Sigmoid colon (tissue), 7 donors: ENCODE results near the gene TECPR2. TPM values are rescaled to one million over a fixed set of nuclear protein-coding genes. Genes with fewer than 3 reads are reported as not detected.
A peak's percentile ranks its signal among the peaks of the same experiment; 100 is the strongest.

Experiments
- DNase-seq: peaks from one replicate; pipeline ENCODE4 v3.0.0-alpha.2; 2019
- H3K27ac ChIP-seq, 4 donors: fragments of 200-600 bp; sonication (generic); one replicate each; pipeline ENCODE4 v1.5.1; 2016 to 2019; ENCODE audit warnings: mild to moderate bottlenecking in 1 of 4
- H3K27me3 ChIP-seq, 3 donors: fragments of 200-600 bp; sonication (generic); one replicate each; pipeline ENCODE4 v1.5.1; 2019; ENCODE audit warnings: mild to moderate bottlenecking in 1 of 3
- H3K36me3 ChIP-seq, 4 donors: fragments of 200-600 bp; sonication (generic); one replicate each; pipeline ENCODE4 v1.5.1; 2016 to 2019
- H3K4me1 ChIP-seq, 4 donors: fragments of 200-600 bp; sonication (generic); one replicate each; pipeline ENCODE4 v1.5.1; 2017 to 2019
- H3K4me3 ChIP-seq, 4 donors: fragments of 200-600 bp; sonication (generic); one replicate each; pipeline ENCODE4 v1.5.1; 2017 to 2019; ENCODE audit warnings: mild to moderate bottlenecking in 2 of 4, moderate library complexity in 1 of 4
- H3K9me3 ChIP-seq, 4 donors: fragments of 200-600 bp in 3 of 4; sonication (generic) in 3 of 4; one replicate each; pipeline versions ENCODE4 v1.5.1 to v1.6.1; 2013 to 2019
- EP300 ChIP-seq, 4 donors: sonication (generic); formaldehyde crosslinking; IDR thresholded peaks; one replicate each; pipeline ENCODE4 v1.6.1; 2017; ENCODE audit warnings: antibody characterized with exemption in 4 of 4
- POLR2A ChIP-seq, 2 donors: fragments of 450-650 bp; IDR thresholded peaks; one replicate each; pipeline ENCODE4 v1.6.1; 2016; ENCODE audit warnings: antibody characterized with exemption in 2 of 2, mild to moderate bottlenecking in 2 of 2, moderate library complexity in 2 of 2
- POLR2AphosphoS5 ChIP-seq, 4 donors: sonication (generic); formaldehyde crosslinking; IDR thresholded peaks; one replicate each; pipeline ENCODE4 v1.6.1; 2017; ENCODE audit warnings: antibody characterized with exemption in 4 of 4
- WGBS, 2 donors: extraction: QIAGEN DNeasy Blood & Tissue Kit; methylation state at CpG; one replicate each; pipeline ENCODE4 v1.1.7; 2013; 5-methylcytosine and 5-hydroxymethylcytosine counted together
- intact Hi-C: fragments of 100-400 bp; cut with DNase I; formaldehyde crosslinking; loops from one replicate; pipeline ENCODE4 v1.15.1; 2023
- polyA plus RNA-seq, 3 donors: library from polyadenylated mRNA; stranded (reverse); fragments of 200-250 nt; gene quantifications; one replicate each; pipeline ENCODE4 v1.2.3, GENCODE V29; 2013
- total RNA-seq, 4 donors: library from RNA; depleted of rRNA; stranded (reverse); fragments of >200 nt; gene quantifications; one replicate each; pipeline ENCODE4 v1.1.0, GENCODE V29; 2016
- TF ChIP-seq, protein P1 (sequence below), 4 experiments: fragments of 450-650 bp in 3 of 4; fragments of 200-600 bp in 1 of 4; IDR thresholded peaks; one replicate each; pipeline ENCODE4 v1.5.1; 2016 to 2019; ENCODE audit warnings: antibody characterized with exemption in 4 of 4, mild to moderate bottlenecking in 3 of 4, moderate library complexity in 2 of 4
- donor health status: healthy with polysubstance abuse.
- donor health status: Bipolar disorder and iron deficiency.
- donor health status: healthy.

The TECPR2 gene
- total and polyA plus RNA-seq, 7 donors = 2.1 to 51.0 (median 15.3) TPM

DNA sequence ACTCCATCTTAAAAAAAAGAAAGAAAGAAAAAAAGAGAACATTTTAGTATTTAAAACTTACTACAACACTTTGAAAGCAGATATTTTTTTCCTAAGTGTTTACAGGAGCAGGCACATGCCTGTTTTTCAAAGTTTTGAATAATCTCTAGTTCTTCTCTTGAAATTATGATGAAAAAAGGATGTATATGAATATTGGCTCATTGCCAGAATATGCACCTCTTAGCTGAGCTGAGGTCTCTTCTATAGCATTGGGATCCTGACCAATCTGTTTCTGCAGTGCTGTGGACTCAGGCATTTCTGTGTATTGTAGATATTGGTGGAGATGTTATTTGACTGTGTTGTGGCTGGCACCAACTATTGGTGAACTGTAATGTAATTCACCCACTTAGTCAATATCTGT, 15.0 kb downstream of the TECPR2 start:
- Histone ChIP-seq H3K27ac (no peak overlapping the region), H3K27me3 (no peaks in the 10 kb centered on the region), H3K36me3 (peaks cover 0 to 45% (median 14%) of the 10 kb centered on the region in 4 donors), H3K4me3 (no peak overlapping the region), H3K4me1 (no peaks in the 10 kb centered on the region), H3K9me3 (no peaks in the 10 kb centered on the region)
- intact Hi-C loops = no loop called here
- DNase-seq = no peak
- TF ChIP-seq EP300 (IDR thresholded peaks at IDR 0.05) (no peak), POLR2AphosphoS5 (IDR thresholded peaks at IDR 0.05) (no peak), POLR2A (IDR thresholded peaks at IDR 0.05) (no peak)
- TF ChIP-seq, protein P1, sequence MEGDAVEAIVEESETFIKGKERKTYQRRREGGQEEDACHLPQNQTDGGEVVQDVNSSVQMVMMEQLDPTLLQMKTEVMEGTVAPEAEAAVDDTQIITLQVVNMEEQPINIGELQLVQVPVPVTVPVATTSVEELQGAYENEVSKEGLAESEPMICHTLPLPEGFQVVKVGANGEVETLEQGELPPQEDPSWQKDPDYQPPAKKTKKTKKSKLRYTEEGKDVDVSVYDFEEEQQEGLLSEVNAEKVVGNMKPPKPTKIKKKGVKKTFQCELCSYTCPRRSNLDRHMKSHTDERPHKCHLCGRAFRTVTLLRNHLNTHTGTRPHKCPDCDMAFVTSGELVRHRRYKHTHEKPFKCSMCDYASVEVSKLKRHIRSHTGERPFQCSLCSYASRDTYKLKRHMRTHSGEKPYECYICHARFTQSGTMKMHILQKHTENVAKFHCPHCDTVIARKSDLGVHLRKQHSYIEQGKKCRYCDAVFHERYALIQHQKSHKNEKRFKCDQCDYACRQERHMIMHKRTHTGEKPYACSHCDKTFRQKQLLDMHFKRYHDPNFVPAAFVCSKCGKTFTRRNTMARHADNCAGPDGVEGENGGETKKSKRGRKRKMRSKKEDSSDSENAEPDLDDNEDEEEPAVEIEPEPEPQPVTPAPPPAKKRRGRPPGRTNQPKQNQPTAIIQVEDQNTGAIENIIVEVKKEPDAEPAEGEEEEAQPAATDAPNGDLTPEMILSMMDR (IDR thresholded peaks at IDR 0.05) = no peak

DNA sequence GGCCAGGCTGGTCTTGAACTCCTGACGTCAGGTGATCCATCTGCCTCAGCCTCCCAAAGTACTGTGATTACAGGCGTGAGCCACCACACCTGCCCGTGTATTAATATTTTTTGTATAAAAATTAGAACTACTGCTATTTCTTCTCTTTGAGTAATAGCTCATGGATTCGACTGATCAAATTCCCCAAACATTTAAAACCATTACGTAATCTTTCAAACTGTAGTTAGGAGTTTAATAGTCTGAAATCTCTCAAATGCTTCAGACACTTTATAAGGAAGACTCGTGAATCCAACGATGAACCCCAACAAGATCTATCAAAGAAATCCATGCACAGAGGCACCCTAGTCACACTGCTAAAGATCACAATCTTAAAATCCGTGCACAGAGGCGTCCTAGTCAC, 16.1 kb downstream of the TECPR2 start:
- no peak overlapping the region for H3K4me3 ChIP-seq
- no peaks in the 10 kb centered on the region for H3K4me1 ChIP-seq
- H3K9me3 ChIP-seq = no peaks in the 10 kb centered on the region
- intact Hi-C loops = no loop called here
- TF ChIP-seq EP300 (IDR thresholded peaks at IDR 0.05) = no peak
- TF ChIP-seq POLR2A (IDR thresholded peaks at IDR 0.05) = no peak
- TF ChIP-seq POLR2AphosphoS5 (IDR thresholded peaks at IDR 0.05) = no peak
- TF ChIP-seq, protein P1 (IDR thresholded peaks at IDR 0.05) = no peak
- no peaks in the 10 kb centered on the region for H3K27me3 ChIP-seq
- H3K27ac ChIP-seq = no peak overlapping the region
- WGBS, 2 donors = 97% methylated on average over 9 of the region's 9 CpGs
- no peak for DNase-seq
- peaks cover 0 to 53% (median 16%) of the 10 kb centered on the region in 4 donors for H3K36me3 ChIP-seq

DNA sequence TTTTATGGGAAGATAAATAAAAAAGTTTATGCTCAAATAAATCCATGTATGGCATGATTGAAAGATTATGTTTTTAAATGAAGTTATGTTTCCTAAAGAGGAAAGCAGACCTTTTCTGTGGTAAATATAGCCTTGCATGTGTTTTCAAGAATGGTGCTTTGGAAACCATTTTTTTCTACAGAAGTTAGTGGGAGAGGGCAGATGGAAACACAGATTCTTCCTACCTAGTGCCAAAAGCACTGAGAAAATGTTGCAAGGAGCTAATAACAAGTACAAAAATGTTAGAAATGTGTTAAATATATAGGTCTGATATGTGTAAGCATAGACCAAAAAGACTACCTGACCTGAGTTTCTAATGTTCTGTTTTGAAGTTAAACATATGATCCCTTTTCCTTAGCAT, 24.3 kb downstream of the TECPR2 start:
- no peaks in the 10 kb centered on the region for H3K27me3 ChIP-seq
- intact Hi-C loops = no loop called here
- no peak overlapping the region for H3K4me3 ChIP-seq
- no peaks in the 10 kb centered on the region for H3K9me3 ChIP-seq
- DNase-seq = no peak
- TF ChIP-seq POLR2AphosphoS5 (IDR thresholded peaks at IDR 0.05) (no peak), EP300 (IDR thresholded peaks at IDR 0.05) (no peak), POLR2A (IDR thresholded peaks at IDR 0.05) (no peak)
- TF ChIP-seq, protein P1 (IDR thresholded peaks at IDR 0.05) = no peak
- H3K36me3 ChIP-seq = peaks cover 0 to 18% (median 2%) of the 10 kb centered on the region in 4 donors
- no peak overlapping the region for H3K27ac ChIP-seq
- H3K4me1 ChIP-seq = peaks cover 0 to 13% (median 9%) of the 10 kb centered on the region in 4 donors

DNA sequence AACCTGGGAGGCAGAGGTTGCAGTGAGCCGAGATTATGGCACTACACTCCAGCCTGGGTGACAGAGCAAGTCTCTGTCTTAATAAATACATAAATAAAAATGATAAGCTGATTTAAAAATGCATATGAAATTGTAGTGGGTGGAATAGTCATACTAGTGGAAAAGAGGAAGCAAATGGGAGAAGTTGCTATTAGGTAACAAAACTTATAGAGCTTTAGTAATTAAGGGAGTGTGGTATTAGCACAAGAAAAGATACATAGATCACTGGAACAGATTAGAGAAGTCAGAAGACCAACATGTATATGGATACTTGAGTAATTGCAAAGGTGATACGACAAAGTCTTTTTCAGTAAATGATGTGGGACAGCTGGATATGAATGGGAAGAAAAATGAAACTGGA, 26.5 kb downstream of the TECPR2 start:
- H3K9me3 ChIP-seq = no peaks in the 10 kb centered on the region
- peak overlapping the region in 3 of 4 donors; percentile 41 to 63 (median 47) for H3K27ac ChIP-seq
- TF ChIP-seq EP300 (IDR thresholded peaks at IDR 0.05) (no peak), POLR2AphosphoS5 (IDR thresholded peaks at IDR 0.05) (no peak), POLR2A (IDR thresholded peaks at IDR 0.05) (no peak)
- TF ChIP-seq, protein P1 (IDR thresholded peaks at IDR 0.05) = no peak
- no peak overlapping the region for H3K4me3 ChIP-seq
- peaks cover 0 to 23% (median 17%) of the 10 kb centered on the region in 4 donors for H3K4me1 ChIP-seq
- peaks cover 0 to 6% (median 0%) of the 10 kb centered on the region in 4 donors for H3K36me3 ChIP-seq
- intact Hi-C loops = no loop called here
- no peaks in the 10 kb centered on the region for H3K27me3 ChIP-seq
- DNase-seq = no peak
- 82 to 89% methylated on average over 2 of the region's 2 CpGs for WGBS, 2 donors
